Amniotic stem cell (primary cell): ENCODE results near the gene TMA16.

ENCODE experiments used
- DNase-seq: peaks from one replicate; lab custom pipeline; 2025; lab: John Stamatoyannopoulos, UW

TMA16 gene

GRCh38 chr4:163563592-163563991 is 69.1 kb downstream of the TMA16 start:
- DNase-seq, result no peak

GRCh38 chr4:163564221-163564720 is 69.8 kb downstream of the TMA16 start:
- no peak for DNase-seq

GRCh38 chr4:163565226-163566135 is 71.0 kb downstream of the TMA16 start:
- no peak for DNase-seq

DNA sequence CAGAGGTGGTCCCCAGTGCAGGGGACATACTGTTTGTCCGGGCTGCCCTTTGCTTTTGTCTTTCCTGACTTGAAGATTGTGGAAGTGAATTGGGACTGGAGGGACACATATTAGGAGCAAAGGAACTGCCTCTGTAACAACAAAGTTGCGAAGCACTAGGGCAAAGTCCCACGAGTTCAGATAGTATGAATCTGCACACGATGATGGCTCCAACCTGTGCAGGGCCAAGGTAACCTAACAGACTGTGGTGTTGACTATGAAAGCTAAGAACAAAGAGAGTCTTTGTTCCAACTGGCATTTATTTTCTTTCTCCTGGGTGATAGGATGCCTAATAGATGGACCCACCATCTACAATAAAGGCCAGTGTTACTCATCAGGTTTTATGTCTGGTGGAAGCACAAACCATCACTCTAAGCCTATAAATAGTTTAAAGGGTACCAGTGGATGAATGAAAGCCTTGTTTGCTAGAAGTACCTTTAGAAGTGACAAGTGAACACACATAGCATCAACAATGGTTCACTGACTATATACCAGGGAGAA is 71.8 kb downstream of the TMA16 start:
- DNase-seq, result no peak

DNA sequence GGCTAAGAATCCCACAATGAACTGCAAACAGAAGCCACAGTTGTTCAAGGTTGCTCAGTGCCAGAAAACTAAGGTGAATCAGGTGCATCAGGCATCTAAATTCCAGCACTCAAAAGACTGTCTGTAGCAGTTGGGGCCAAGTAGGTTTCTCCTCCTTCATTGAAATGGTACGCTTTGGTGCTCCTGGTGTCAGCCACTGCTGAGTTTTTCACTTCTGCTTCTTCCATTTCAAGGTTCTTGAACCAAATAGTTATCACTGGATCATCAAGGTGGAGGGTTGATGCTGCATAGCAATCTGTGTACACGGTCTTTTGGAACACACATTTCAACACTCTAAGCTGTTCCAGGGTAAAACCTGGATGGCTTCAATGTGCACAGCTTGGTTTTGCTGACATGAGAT is 74.4 kb downstream of the TMA16 start:
- DNase-seq, result no peak
